Posterior cingulate gyrus (tissue), 11 donors: Measurements from ENCODE around the gene CPNE7.

Experiments used
- DNase-seq, 10 donors: peaks; one replicate each; pipeline versions ENCODE4 v3.0.0 to v3.0.0-alpha.2; 2020 to 2021; ENCODE audit warnings: mixed read lengths in 3 of 10
- intact Hi-C: fragments of 100-400 bp; cut with DNase I; formaldehyde crosslinking; loops from one replicate; pipeline ENCODE4 v1.15.1; 2023

The CPNE7 gene

DNA sequence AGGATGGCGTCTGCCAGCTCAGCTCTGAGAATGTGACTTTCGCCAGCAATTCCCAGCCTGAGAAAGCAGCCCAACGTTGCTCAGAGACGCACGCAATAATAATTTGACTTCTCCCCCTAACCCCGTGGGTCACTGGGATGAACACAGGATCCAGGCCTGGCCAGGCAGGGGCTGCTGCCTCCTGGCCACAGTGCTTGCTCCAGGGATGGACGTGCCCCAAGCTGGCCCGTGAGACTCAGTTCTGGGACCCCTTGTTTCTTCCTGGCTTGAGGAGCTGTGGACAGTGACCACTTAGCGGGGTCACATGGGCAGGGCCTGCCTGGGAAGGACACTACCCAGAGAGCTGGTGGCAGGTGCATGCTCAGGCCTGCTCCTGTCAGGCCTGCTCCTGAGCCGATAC lies 24.3 kb downstream of the CPNE7 start:
- intact Hi-C loops, result no loop called here
- DNase-seq, result peak in 1 of 10 donors; percentile 61

DNA sequence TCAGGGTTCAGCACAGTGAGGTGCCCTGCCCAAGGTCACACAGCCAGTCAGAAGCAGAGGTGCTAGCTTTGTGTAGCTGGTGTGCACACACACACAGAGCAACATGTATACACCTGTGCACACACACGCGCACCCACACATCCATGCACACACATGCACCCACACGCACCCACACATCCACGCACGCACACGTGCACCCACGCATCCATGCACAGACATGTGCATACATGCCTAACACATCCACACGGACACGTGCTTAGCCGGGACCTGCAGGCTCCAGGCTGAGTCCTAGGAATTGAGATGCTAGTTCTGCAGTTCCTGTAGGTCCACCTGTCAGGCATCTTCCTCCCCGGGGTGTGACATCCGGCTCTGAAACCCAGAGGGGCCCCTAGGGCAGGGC lies 24.9 kb downstream of the CPNE7 start:
- DNase-seq, result peak in 1 of 10 donors; percentile 82
- intact Hi-C loops, result no loop called here

- no peak for DNase-seq
- intact Hi-C loops, result no loop called here
These were observed 25.4 kb downstream of the CPNE7 start for GRCh38 chr16:89600956-89601355.

- DNase-seq, result peak in 1 of 10 donors; percentile 69
- intact Hi-C loops, result no loop called here
These were observed 26.3 kb downstream of the CPNE7 start for GRCh38 chr16:89601906-89602272.

DNA sequence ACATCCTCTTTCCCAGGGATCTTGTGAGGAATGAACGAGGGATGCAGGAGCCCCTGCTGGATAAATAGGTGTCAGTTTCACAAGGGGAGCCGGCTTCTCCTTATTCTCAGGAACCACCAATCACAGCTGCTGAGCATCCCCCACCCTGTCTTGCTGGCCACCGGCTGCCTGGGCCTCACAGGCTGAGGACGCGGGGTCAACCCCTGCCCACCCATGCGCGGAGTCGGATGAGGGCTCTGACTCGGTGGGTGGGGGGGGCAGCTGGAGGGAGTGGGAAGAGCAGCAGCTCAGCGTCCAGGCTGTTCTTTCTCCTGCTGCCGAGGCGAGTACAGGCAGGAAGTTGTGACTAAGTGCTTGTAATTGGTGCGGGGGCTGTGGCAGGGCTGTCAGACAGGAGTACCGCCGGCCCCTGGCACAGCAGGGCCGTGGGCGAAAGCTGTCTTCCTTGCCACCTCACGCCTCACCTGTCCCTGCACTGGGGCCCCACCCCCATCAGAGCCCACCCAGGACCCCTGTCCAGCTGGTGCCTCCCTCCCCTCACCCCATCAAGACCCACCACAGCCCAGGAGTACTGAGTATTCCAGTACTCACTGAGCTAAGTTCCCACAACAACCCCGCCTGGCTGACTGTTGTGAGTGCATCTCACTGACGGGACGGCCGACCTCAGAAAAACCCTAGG lies 26.9 kb downstream of the CPNE7 start:
- intact Hi-C loops, result no loop called here
- DNase-seq, result peak in 8 of 10 donors; percentile 52 to 94 (median 74)

DNA sequence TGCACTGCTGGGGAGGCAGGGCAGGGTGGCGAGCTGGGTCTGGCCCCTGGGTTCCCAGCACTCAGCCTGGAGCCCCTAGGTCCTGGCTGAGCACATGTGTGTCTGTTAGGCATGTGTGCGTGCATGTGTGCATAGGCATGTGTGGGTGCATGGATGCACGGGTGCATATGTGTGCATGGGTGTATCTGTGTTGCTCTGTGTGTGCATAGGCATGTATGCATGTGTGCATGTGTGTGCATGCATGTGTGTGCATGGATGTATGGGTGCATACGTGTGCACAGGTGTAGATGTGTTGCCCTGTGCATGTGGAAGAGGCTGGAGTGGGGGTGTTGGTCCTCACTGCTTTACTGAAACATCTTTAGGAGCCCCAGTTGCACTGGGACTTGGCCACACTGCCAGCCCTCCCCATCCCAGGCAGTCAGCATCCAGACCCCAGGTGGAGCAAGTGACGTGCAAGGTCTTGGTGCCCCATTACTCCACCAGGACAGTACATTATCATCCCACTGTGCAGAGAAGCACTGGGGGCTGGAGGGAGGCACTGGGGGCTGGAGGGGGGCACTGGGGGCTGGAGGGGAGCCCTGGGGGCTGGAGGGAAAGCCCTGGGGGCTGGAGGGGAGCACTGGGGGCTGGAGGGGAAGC lies 27.5 kb downstream of the CPNE7 start:
- peak in 1 of 10 donors; percentile 71 for DNase-seq
- intact Hi-C loops, result no loop called here

DNA sequence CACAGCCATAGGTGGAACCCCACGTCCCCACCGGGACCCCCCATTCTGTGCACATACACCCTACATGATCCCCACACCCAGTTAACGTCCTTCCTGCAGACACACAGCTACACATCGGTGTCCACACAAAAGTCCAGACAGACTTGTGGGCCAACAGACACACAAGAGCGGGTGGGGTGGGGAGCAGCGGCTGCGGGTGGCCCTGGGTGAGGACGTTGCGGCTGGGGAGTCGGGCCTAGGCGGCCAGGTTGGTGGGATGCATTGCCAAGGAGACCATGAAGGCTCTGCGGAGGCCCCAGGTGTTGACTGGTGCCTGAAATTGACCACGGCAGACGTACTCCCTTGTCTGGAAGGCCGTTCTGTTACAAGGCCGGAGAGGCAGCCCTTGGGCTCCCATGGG lies 29.2 kb downstream of the CPNE7 start:
- no peak for DNase-seq
- intact Hi-C loops, result no loop called here

- peak in 1 of 10 donors; percentile 77 for DNase-seq
- intact Hi-C loops, result no loop called here
These were observed 29.8 kb downstream of the CPNE7 start for GRCh38 chr16:89605186-89605970.

DNA sequence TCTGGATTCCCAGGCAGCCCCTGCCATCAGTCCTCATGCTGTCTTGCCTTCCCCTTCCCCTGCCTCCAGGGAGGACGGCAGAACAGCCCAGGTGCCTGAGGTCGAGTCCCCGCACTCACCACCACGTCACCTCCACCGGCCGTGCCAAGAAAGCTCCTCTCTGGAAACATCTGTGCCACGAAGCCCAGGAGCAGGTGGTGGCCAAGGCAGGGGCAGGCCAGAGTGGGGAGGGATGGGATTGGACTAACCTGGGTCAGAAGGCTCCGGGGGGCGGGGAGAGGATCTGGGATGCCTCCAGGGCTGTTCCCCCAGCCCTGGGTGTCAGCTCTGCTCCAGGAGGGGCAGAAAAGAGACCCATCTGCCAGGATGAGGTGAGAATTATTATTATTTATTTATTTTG lies 30.4 kb downstream of the CPNE7 start:
- intact Hi-C loops, result no loop called here
- DNase-seq, result no peak

DNA sequence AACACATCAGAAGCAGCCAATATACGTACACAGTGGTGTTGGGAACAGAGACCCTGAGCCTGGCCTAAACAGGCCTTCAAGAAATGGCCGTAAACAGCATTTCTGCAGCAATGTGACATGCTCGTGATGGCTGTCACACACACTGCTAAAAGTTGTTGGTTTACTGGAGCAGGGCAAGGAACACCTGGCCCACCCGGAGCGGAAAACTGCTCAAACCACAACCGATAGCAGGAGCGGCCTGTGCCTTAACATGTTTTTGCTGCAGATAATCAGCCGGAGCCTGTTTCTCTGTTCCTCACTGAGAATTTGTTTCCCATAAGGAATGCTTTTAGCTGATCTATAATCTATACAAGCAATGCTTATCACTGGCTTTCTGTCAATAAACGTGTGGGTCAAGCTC lies 31.9 kb downstream of the CPNE7 start:
- intact Hi-C loops, result no loop called here

GRCh38 chr16:89607937-89608740 lies 32.6 kb downstream of the CPNE7 start:
- intact Hi-C loops, result no loop called here
- DNase-seq, result no peak

More for the DNA sequence above, 31.9 kb downstream of the CPNE7 start:
- DNase-seq, result no peak

DNA sequence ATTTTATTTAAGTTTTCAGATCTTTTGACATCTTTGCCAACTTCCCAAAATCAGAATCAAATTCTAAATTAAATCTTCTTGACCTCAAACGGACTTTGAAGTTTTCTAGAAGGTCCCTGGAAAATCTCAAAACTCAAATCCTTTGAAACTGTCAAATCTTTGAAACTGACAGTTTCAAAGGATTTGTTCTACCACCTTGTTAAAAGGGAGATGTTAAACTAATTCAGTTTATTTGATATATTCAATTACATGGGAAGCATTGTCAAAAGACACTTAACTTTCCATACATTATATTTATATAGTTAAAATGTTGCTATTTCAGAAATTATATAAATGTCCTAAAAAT lies 34.5 kb downstream of the CPNE7 start:
- intact Hi-C loops, result no loop called here
- DNase-seq, result no peak

DNA sequence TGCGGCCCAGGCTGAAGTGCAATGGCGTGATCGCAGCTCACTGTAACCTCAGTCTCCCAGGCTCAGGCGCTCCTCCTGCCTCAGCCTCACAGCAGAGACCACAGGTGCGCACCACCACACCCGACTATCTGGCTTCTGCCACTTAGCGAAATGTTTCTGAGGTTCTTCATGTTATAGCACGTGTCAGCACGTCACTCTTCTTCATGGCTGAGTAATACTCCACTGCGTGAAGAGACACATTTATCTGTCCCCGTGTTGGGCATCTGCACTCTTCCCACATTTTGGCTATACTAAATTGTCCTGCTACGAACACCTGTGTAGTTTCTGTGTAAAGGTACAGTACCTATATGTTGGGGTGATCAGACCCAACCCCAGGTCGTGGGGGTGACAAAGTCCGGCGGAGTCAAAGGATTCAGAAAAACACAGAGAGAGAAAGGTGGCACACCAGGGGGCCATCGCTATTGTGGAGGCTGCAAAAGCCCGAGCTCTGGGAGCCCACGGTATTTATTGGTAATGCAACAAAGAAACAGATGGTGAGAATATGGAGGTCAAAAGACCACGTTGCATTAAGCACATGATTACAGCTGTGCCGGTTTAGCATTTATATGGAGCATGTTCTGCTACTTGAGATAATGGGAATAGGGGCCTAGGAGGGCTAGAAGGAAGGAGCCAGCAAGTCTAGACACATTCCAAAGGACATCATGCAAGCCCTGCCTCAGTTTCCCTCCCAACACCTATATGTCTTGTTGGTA lies 37.0 kb downstream of the CPNE7 start:
- DNase-seq, result peak in 1 of 10 donors; percentile 28
- intact Hi-C loops, result no loop called here

DNA sequence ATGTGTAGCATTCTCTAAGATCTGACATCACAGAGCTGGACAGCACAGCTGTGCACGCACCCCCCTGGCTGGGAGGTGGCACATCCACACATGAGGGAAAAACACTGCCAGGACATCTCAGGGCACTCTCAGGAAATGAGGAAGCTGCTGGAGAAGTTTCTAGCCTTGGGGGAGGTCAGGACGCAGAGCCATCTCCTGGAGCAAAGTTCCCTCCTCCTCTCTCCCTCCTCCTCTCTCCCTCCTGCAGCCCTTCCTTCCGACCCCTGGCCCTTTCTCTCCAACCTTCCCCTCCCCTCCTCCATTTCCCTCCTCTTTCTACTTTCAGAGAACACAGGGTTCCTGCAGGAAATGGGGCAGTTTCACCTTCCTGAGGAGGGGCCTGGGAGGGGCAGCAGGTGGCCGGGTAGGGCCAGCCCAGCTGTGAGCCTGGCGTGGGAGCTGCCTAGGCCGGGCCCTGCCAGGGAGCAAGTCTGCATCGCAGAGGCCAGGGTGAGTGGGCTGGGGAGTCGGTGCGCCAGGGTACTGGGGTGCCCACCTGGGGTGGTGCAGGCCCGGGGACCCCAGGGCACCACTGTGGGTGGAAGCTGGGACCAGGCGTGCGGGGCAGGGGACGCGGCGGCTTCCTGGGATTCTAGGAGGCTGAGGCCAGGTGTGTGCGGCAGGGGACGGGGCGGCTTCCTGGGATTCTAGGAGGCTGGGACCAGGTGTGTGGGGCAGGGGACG lies 37.8 kb downstream of the CPNE7 start, which contains the start of gene DPEP1:
Gene DPEP1 (plus strand): TSS at position 412 of the 723 bp plus-strand sequence. CDS start 16,769 bp downstream, outside the sequence.
- intact Hi-C loops, result no loop called here
- DNase-seq, result peak in 2 of 10 donors; percentile 35 to 78

DNA sequence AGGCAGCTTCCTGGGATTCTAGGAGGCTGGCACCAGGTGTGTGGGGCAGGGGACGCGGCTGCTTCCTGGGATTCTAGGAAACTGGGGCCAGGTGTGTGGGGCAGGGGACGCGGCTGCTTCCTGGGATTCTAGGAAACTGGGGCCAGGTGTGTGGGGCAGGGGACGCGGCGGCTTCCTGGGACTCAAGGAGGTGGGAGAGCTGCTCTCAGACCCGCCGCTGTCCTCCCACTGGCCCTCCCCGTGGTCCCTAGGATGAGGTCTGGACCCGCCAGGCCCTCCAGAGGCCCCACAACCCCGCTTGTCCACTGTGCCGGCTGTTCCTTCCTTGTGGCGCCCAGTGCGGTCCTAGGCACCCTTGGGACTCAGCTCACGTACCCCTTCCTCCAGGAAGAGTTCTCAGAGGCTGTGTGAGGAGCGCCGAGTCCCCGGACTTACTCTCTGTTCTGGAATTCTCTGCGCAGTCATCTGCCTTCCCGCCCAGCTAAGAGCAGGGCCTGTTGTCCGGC lies 38.4 kb downstream of the CPNE7 start:
- peak in 1 of 10 donors; percentile 35 for DNase-seq
- intact Hi-C loops, result no loop called here

DNA sequence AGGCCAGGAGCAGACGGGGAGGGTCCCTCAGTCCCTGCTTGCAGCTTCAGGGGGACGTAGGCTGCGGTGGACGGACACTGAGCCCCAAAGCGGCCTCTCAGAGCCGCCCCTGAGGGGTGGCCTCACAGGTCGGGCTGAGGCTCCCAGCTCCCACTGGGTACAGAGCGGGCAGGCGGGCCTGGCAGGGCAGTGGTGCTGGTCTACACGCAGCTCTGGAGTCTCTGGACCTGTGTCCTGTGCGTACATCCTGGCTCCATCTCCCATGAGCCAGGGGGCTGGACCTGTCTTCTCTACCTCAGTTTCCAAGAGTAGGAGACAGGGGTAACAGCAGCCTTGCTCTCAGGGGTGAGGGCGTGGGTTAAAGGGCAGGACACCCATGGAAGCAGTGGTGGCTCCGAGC lies 39.6 kb downstream of the CPNE7 start:
- intact Hi-C loops, result no loop called here
- peak in 1 of 10 donors; percentile 82 for DNase-seq

- intact Hi-C loops, result no loop called here
- peak in 1 of 10 donors; percentile 71 for DNase-seq
These were observed 40.1 kb downstream of the CPNE7 start for GRCh38 chr16:89615596-89616090.

- intact Hi-C loops, result no loop called here
These were observed 41.1 kb downstream of the CPNE7 start for GRCh38 chr16:89616623-89617022.

GRCh38 chr16:89617036-89617435 lies 41.5 kb downstream of the CPNE7 start:
- DNase-seq, result no peak
- intact Hi-C loops, result no loop called here

More at GRCh38 chr16:89616623-89617022, 41.1 kb downstream of the CPNE7 start:
- no peak for DNase-seq
